H1 (cell line): Measurements from ENCODE around the gene NSL1. TPM values are rescaled to one million over a fixed set of nuclear protein-coding genes. Genes with fewer than 3 reads are reported as not detected.

Source experiments
- CTCF ChIA-PET: fragments of 300-600 bp; sonication (Branson Sonifier 250); formaldehyde crosslinking; loops from one replicate; lab custom pipeline; 2021; ENCODE audit not compliant: partially characterized antibody; lab: Charles Lee
- POLR2A ChIA-PET: fragments of 300-600 bp; sonication (Branson Sonifier 250); formaldehyde crosslinking; loops from one replicate; lab custom pipeline; 2021; ENCODE audit warnings: inconsistent platforms; ENCODE audit not compliant: partially characterized antibody; lab: Charles Lee
- DNase-seq, 2 experiments: peaks; one replicate each; pipeline versions ENCODE4 v3.0.0 to v3.0.0-alpha.2; 2010 to 2022; ENCODE audit warnings: low spot score in 2 of 2, low read depth in 1 of 2, mixed read lengths in 1 of 2
- FAIRE-seq: peaks from 2 replicates; lab custom pipeline; 2011; peaks lifted over from hg19 to GRCh38; lab: Jason Lieb, UNC
- H2AFZ ChIP-seq: 2 replicates; pipeline ENCODE4 v1.8.1; 2012; ENCODE audit warnings: low read length, inconsistent platforms
- H2AK5ac ChIP-seq: 2 replicates; pipeline ENCODE4 v1.6.1; 2013; ENCODE audit warnings: low read depth, low read length
- H2BK120ac ChIP-seq: replicated peaks from 2 replicates; pipeline ENCODE3; 2013; ENCODE audit warnings: low read depth, low read length, inconsistent platforms
- H2BK12ac ChIP-seq: 2 replicates; pipeline ENCODE4 v1.6.1; 2013; ENCODE audit warnings: low read depth, low read length
- H2BK15ac ChIP-seq: 2 replicates; pipeline ENCODE4 v1.6.1; 2013; ENCODE audit warnings: low read length
- H2BK20ac ChIP-seq: 2 replicates; pipeline ENCODE4 v1.6.1; 2013; ENCODE audit warnings: low read length
- H2BK5ac ChIP-seq: 2 replicates; pipeline ENCODE4 v1.6.1; 2013; ENCODE audit warnings: low read depth, low read length
- H3K14ac ChIP-seq: 2 replicates; pipeline ENCODE4 v1.6.1; 2013; ENCODE audit warnings: inconsistent platforms; ENCODE audit not compliant: insufficient read length
- H3K18ac ChIP-seq: 2 replicates; pipeline ENCODE4 v1.6.1; 2013; ENCODE audit warnings: low read length; ENCODE audit errors: extremely low read depth
- H3K23ac ChIP-seq: 2 replicates; pipeline ENCODE4 v1.6.1; 2013; ENCODE audit warnings: inconsistent platforms; ENCODE audit not compliant: insufficient read length
- H3K23me2 ChIP-seq: 2 replicates; pipeline ENCODE4 v1.6.1; 2013; ENCODE audit warnings: low read depth, low read length
- H3K27ac ChIP-seq: 2 replicates; pipeline ENCODE4 v1.6.1; 2011; ENCODE audit warnings: low read depth, low read length, inconsistent platforms
- H3K27me3 ChIP-seq, 4 experiments: replicated peaks in 1 of 4; 1 replicate in 1 of 4; 2 replicates in 3 of 4; pipeline versions ENCODE4 v1.6.1 to v1.8.1; 2011 to 2013; ENCODE audit warnings: low read length in 3 of 4, mild to moderate bottlenecking in 3 of 4, inconsistent platforms in 2 of 4, mixed read lengths in 2 of 4, moderate library complexity in 1 of 4; ENCODE audit not compliant: control insufficient read depth in 3 of 4, insufficient read depth in 3 of 4; ENCODE audit errors: extremely low read depth in 1 of 4
- H3K36me3 ChIP-seq, 4 experiments: 2 replicates each; pipeline versions ENCODE4 v1.6.1 to v1.8.1; 2011 to 2013; ENCODE audit warnings: mild to moderate bottlenecking in 4 of 4, low read length in 3 of 4, moderate library complexity in 2 of 4, control low read depth in 1 of 4, inconsistent platforms in 1 of 4; ENCODE audit not compliant: insufficient read depth in 4 of 4, control insufficient read depth in 2 of 4
- H3K4ac ChIP-seq: replicated peaks from 2 replicates; pipeline ENCODE3; 2013; ENCODE audit warnings: low read length, low read depth, mixed read lengths, inconsistent platforms; ENCODE audit not compliant: insufficient read length
- H3K4me1 ChIP-seq, 4 experiments: replicated peaks in 1 of 4; 1 replicate in 1 of 4; 2 replicates in 3 of 4; pipeline versions ENCODE4 v1.6.1 to v1.8.1; 2011 to 2013; ENCODE audit warnings: low read length in 3 of 4, inconsistent platforms in 2 of 4, mixed read lengths in 1 of 4; ENCODE audit not compliant: insufficient read depth in 4 of 4, control insufficient read depth in 3 of 4
- H3K4me2 ChIP-seq, 2 experiments: 2 replicates each; pipeline versions ENCODE4 v1.6.1 to v1.8.1; 2011 to 2013; ENCODE audit warnings: low read depth in 2 of 2, low read length in 2 of 2, control low read depth in 1 of 2, inconsistent platforms in 1 of 2, mild to moderate bottlenecking in 1 of 2; ENCODE audit not compliant: insufficient read depth in 1 of 2
- H3K4me3 ChIP-seq, 4 experiments: fragments of 200-600, 300-600 bp in 1 of 4; sonication (generic), shearing (Covaris generic), sonication (Bioruptor Twin) in 1 of 4; 2 replicates each; pipeline versions ENCODE4 v1.5.1 to v1.8.1; 2011 to 2016; ENCODE audit warnings: low read length in 4 of 4, low read depth in 3 of 4, control low read depth in 2 of 4, inconsistent platforms in 2 of 4, mild to moderate bottlenecking in 2 of 4, mixed read lengths in 1 of 4, moderate library complexity in 1 of 4; ENCODE audit not compliant: insufficient read depth in 2 of 4; ENCODE audit errors: extremely low read depth in 1 of 4
- H3K56ac ChIP-seq: replicated peaks from 2 replicates; pipeline ENCODE3; 2013; ENCODE audit warnings: low read depth, mild to moderate bottlenecking, mixed read lengths, low read length, inconsistent platforms; ENCODE audit not compliant: insufficient read length
- H3K79me1 ChIP-seq: 2 replicates; pipeline ENCODE4 v1.6.1; 2013; ENCODE audit warnings: low read depth, low read length, control low read depth
- H3K79me2 ChIP-seq, 2 experiments: 2 replicates each; pipeline versions ENCODE4 v1.6.1 to v1.8.1; 2012 to 2013; ENCODE audit warnings: low read length in 2 of 2, mild to moderate bottlenecking in 2 of 2, inconsistent platforms in 1 of 2; ENCODE audit not compliant: insufficient read depth in 2 of 2, control insufficient read depth in 1 of 2
- H3K9ac ChIP-seq, 4 experiments: replicated peaks in 1 of 4; 1 replicate in 1 of 4; 2 replicates in 3 of 4; pipeline versions ENCODE4 v1.6.1 to v1.8.1; 2011 to 2013; ENCODE audit warnings: low read depth in 3 of 4, low read length in 3 of 4, control low read depth in 2 of 4, mild to moderate bottlenecking in 2 of 4, moderate library complexity in 2 of 4, inconsistent platforms in 1 of 4; ENCODE audit errors: extremely low read depth in 1 of 4
- H3K9me3 ChIP-seq, 2 experiments: 2 replicates each; pipeline versions ENCODE4 v1.6.1 to v1.8.1; 2012 to 2013; ENCODE audit warnings: mild to moderate bottlenecking in 2 of 2, moderate library complexity in 2 of 2, control low read depth in 1 of 2, inconsistent platforms in 1 of 2, low read depth in 1 of 2, low read length in 1 of 2, mixed read lengths in 1 of 2; ENCODE audit not compliant: insufficient read depth in 2 of 2
- H4K20me1 ChIP-seq, 2 experiments: replicated peaks in 1 of 2; 2 replicates each; pipeline versions ENCODE3 to v1.8.1; 2011 to 2013; ENCODE audit warnings: inconsistent platforms in 2 of 2, low read length in 2 of 2, mild to moderate bottlenecking in 1 of 2; ENCODE audit not compliant: insufficient read depth in 2 of 2, control insufficient read depth in 1 of 2
- H4K5ac ChIP-seq: 2 replicates; pipeline ENCODE4 v1.6.1; 2013; ENCODE audit warnings: low read length, low read depth, mixed read lengths, inconsistent platforms; ENCODE audit not compliant: insufficient read length
- H4K8ac ChIP-seq: 2 replicates; pipeline ENCODE4 v1.8.0; 2013; ENCODE audit warnings: mild to moderate bottlenecking, moderate library complexity, low read length, inconsistent platforms; ENCODE audit not compliant: insufficient read depth; ENCODE audit errors: extremely low read depth
- H4K91ac ChIP-seq: replicated peaks from 2 replicates; pipeline ENCODE3; 2013; ENCODE audit warnings: low read length, mixed read lengths, inconsistent platforms; ENCODE audit not compliant: insufficient read length
- ATF3 ChIP-seq: IDR thresholded peaks from 2 replicates; pipeline ENCODE4 v1.6.1; 2011; ENCODE audit warnings: low read depth, mild to moderate bottlenecking, low read length; ENCODE audit not compliant: insufficient read depth
- CBX5 ChIP-seq: fragments of 300-800, 300-1000 bp; sonication (generic); IDR thresholded peaks from 2 replicates; pipeline ENCODE4 v1.7.1; 2016; ENCODE audit warnings: antibody characterized with exemption, low read length, low read depth
- E2F6 ChIP-seq: IDR thresholded peaks from 2 replicates; pipeline ENCODE4 v1.6.1; 2012; ENCODE audit warnings: inconsistent platforms
- EP300 ChIP-seq, 2 experiments: IDR thresholded peaks; 1 replicate in 1 of 2; 2 replicates in 1 of 2; pipeline ENCODE4 v1.6.1; 2011 to 2012; ENCODE audit warnings: low read depth in 2 of 2, low read length in 2 of 2, mild to moderate bottlenecking in 2 of 2, borderline replicate concordance in 1 of 2, inconsistent platforms in 1 of 2, moderate library complexity in 1 of 2
- GTF2F1 ChIP-seq: IDR thresholded peaks from 2 replicates; pipeline ENCODE4 v1.6.1; 2012; ENCODE audit warnings: low read depth, low read length, improper control_type of control experiment, borderline replicate concordance
- KDM1A ChIP-seq: fragments of 200-600, 300-600 bp; sonication (generic); IDR thresholded peaks from 2 replicates; pipeline ENCODE4 v1.7.1; 2016; ENCODE audit warnings: mild to moderate bottlenecking, low read length, borderline replicate concordance
- MAFK ChIP-seq: IDR thresholded peaks from 2 replicates; pipeline ENCODE4 v1.6.1; 2012; ENCODE audit warnings: low read depth, mild to moderate bottlenecking, improper control_type of control experiment, low read length
- RAD21 ChIP-seq, 2 experiments: IDR thresholded peaks in 1 of 2; conservative IDR thresholded peaks in 1 of 2; 2 replicates each; pipeline ENCODE4 v1.6.1; 2011; ENCODE audit warnings: low read depth in 2 of 2, low read length in 2 of 2, improper control_type of control experiment in 1 of 2, inconsistent platforms in 1 of 2, mild to moderate bottlenecking in 1 of 2, moderate library complexity in 1 of 2
- RFX5 ChIP-seq: IDR thresholded peaks from 2 replicates; pipeline ENCODE4 v1.6.1; 2011; ENCODE audit warnings: low read depth, low read length, improper control_type of control experiment, borderline replicate concordance
- SP2 ChIP-seq: IDR thresholded peaks from 2 replicates; pipeline ENCODE4 v1.6.1; 2012; ENCODE audit warnings: mild to moderate bottlenecking, low read length, inconsistent platforms
- SRF ChIP-seq: IDR thresholded peaks from 2 replicates; pipeline ENCODE4 v1.6.1; 2011; ENCODE audit warnings: mild to moderate bottlenecking, low read depth, low read length, moderate library complexity
- TEAD4 ChIP-seq: IDR thresholded peaks from 2 replicates; pipeline ENCODE4 v1.6.1; 2012; ENCODE audit warnings: low read depth, low read length, inconsistent platforms, mixed read lengths
- WGBS, 2 experiments: shearing (Covaris generic) in 1 of 2; methylation state at CpG; one replicate each; pipeline versions ENCODE4 v1.1.6 to v1.1.7; 2013 to 2015; ENCODE audit warnings: low lambda C conversion rate in 2 of 2, mixed read lengths in 2 of 2, inconsistent platforms in 1 of 2, low coverage in 1 of 2, missing lambda C conversion rate in 1 of 2; ENCODE audit not compliant: insufficient replicate concordance in 2 of 2, insufficient coverage in 1 of 2, insufficient read length in 1 of 2; ENCODE audit errors: extremely low coverage in 1 of 2, missing lambda C conversion rate in 1 of 2; 5-methylcytosine and 5-hydroxymethylcytosine counted together
- polyA plus RNA-seq, 7 experiments: library from polyadenylated mRNA; depleted of rRNA in 3 of 7; stranded (reverse) in 5 of 7; unstranded in 2 of 7; fragments of >200 nt in 5 of 7; fragments of 200-250 nt in 2 of 7; gene quantifications; 1 replicate in 5 of 7; 2 replicates in 1 of 7; 4 replicates in 1 of 7; pipeline versions ENCODE4 v1.2.1 to v1.2.3, GENCODE V29; 2011 to 2013; ENCODE audit warnings: missing spikeins in 2 of 7, mixed read lengths in 2 of 7
- total RNA-seq: library from RNA; stranded (reverse); fragmentation: NEBNext Ultra II Directional; extraction: Animal tissue kit (Norgen Biotek cat#: 25700); gene quantifications from 2 replicates; pipeline ENCODE4 v1.2.1, GENCODE V29; 2021

Gene NSL1
- total and polyA plus RNA-seq, 2 of the 8 experiments (the other 6 are each of a cell fraction or from before 2014, with no cell fraction given) = 25.4 to 51.7 TPM

GRCh38 chr1:212824201-212824600, 32.6 kb upstream of the NSL1 start:
- H2BK120ac ChIP-seq = no peak overlapping the region
- H3K4me2 ChIP-seq = no peak overlapping the region
- no peak overlapping the region for H3K18ac ChIP-seq
- no peaks in the 10 kb centered on the region for H3K23me2 ChIP-seq
- H4K91ac ChIP-seq = no peak overlapping the region
- no peak overlapping the region for H2BK15ac ChIP-seq
- H3K79me2 ChIP-seq = no peaks in the 10 kb centered on the region
- H3K79me1 ChIP-seq = no peaks in the 10 kb centered on the region
- no peak overlapping the region for H3K23ac ChIP-seq
- H2BK12ac ChIP-seq = peak overlapping the region; percentile 60; the same call in 1 of the 2 replicates
- H3K56ac ChIP-seq = no peak overlapping the region
- no peak for DNase-seq
- H3K4me1 ChIP-seq = peaks cover 0 to 2% (median 0%) of the 10 kb centered on the region in 4 experiments; a peak in 1 of 7 replicates
- no peak overlapping the region for H2BK5ac ChIP-seq
- no peaks in the 10 kb centered on the region; a peak in 1 of 8 replicates for H3K36me3 ChIP-seq
- H3K4ac ChIP-seq = no peak overlapping the region
- ChIA-PET CTCF (interaction anchor here (1.4 to 1.9 kb wide), 3 partner anchors 9 to 29 kb away, joined by 3 to 7 read pairs (median 3); no protein-coding TSS in a partner anchor), POLR2A (interaction anchor here (0.6 to 1.4 kb wide), 4 partner anchors 9 to 142 kb away, joined by 3 to 4 read pairs (median 3); no protein-coding TSS in a partner anchor)
- H2AFZ ChIP-seq = no peak overlapping the region
- H4K8ac ChIP-seq = no peak overlapping the region
- no peaks in the 10 kb centered on the region for H3K9me3 ChIP-seq
- H3K27ac ChIP-seq = no peak overlapping the region
- H3K14ac ChIP-seq = no peak overlapping the region
- H4K5ac ChIP-seq = no peak overlapping the region
- no peak for FAIRE-seq
- H3K9ac ChIP-seq = no peak overlapping the region
- H4K20me1 ChIP-seq = no peaks in the 10 kb centered on the region
- H2BK20ac ChIP-seq = peak overlapping the region; percentile 61; the same call in 1 of the 2 replicates
- WGBS, 2 experiments = 98% methylated on average over 15 of the region's 16 CpGs; no CpG with 5 or more reads in 1 of the 2 experiments
- no peak overlapping the region; the same call in 1 of the 2 replicates for H2AK5ac ChIP-seq
- H3K4me3 ChIP-seq = no peak overlapping the region
- no peaks in the 10 kb centered on the region for H3K27me3 ChIP-seq
- no peak for TF ChIP-seq MAFK
- TF ChIP-seq RAD21 (IDR thresholded peaks at IDR 0.05 in 1 of 2, conservative IDR thresholded peaks at IDR 0.05 in 1 of 2; ENCODE audit: low read depth in 2 of 2, low read length in 2 of 2) = no peak
- TF ChIP-seq SRF = no peak
- TF ChIP-seq RFX5 = no peak
- TF ChIP-seq KDM1A = no peak
- no peak for TF ChIP-seq E2F6
- no peak for TF ChIP-seq SP2
- no peak for TF ChIP-seq GTF2F1
- TF ChIP-seq CBX5 = no peak
- TF ChIP-seq ATF3 = no peak
- no peak for TF ChIP-seq TEAD4
- TF ChIP-seq EP300 (IDR thresholded peaks at IDR 0.05; ENCODE audit: borderline replicate concordance in 1 of 2, low read depth in 2 of 2, low read length in 2 of 2) = no peak
